Activated naive CD8-positive, alpha-beta T cell treated with anti-CD3 and anti-CD28 coated beads for 36 hours (primary cell): ENCODE results near the gene CHTF18. TPM values are rescaled to one million over a fixed set of nuclear protein-coding genes. Genes with fewer than 3 reads are reported as not detected.

Experiments used
- DNase-seq: peaks from one replicate; pipeline ENCODE4 v3.0.0; 2021
- H3K27ac Mint-ChIP-seq: one replicate; pipeline ENCODE4 v1.8.0; 2022; ENCODE audit warnings: mild to moderate bottlenecking, moderate library complexity, mixed read lengths
- H3K27me3 Mint-ChIP-seq: one replicate; pipeline ENCODE4 v1.8.0; 2022; ENCODE audit warnings: mild to moderate bottlenecking, mixed read lengths
- H3K36me3 Mint-ChIP-seq: one replicate; pipeline ENCODE4 v1.8.0; 2021; ENCODE audit warnings: mild to moderate bottlenecking, mixed read lengths
- H3K4me1 Mint-ChIP-seq: one replicate; pipeline ENCODE4 v1.8.0; 2021; ENCODE audit warnings: mixed read lengths
- H3K4me3 Mint-ChIP-seq: one replicate; pipeline ENCODE4 v1.8.0; 2022; ENCODE audit warnings: mild to moderate bottlenecking, moderate library complexity, mixed read lengths
- H3K9me3 Mint-ChIP-seq: one replicate; pipeline ENCODE4 v1.8.0; 2022; ENCODE audit warnings: mixed read lengths
- total RNA-seq, 2 experiments: library from RNA; stranded (reverse); gene quantifications; one replicate each; pipeline ENCODE4 v1.2.3, GENCODE V29; 2021

The CHTF18 gene
- total RNA-seq, 2 experiments from 2014 or later, result 98.3 to 100 TPM

GRCh38 chr16:778909-779527 is 9.4 kb upstream of the CHTF18 start:
- Mint-ChIP-seq H3K4me1 (no peaks in the 10 kb centered on the region), H3K27me3 (peaks cover 17% of the 10 kb centered on the region), H3K9me3 (no peaks in the 10 kb centered on the region), H3K27ac (no peak overlapping the region), H3K4me3 (no peak overlapping the region), H3K36me3 (no peaks in the 10 kb centered on the region)
- DNase-seq, result no peak

DNA sequence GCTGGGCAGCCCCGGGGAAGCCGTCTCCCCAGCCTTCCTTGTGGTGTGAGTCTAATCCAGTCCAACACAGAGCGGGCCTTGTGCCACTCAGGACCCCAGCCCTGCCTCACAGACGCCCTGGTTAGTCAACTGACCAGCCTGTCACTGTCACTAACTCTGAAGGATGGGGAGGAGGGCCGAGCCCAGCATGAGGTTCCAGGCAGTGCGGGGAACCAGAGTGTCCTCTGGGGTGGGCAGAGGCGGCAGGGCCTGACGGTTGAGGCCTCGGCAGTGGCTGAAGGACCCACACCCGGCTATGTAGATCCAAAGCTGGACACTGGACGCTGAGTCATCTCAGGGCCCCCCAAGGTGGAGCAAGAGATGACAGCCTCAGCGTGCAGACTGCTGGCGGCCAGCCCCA is 8.9 kb upstream of the CHTF18 start:
- Mint-ChIP-seq H3K27me3 (peaks cover 17% of the 10 kb centered on the region), H3K4me3 (no peak overlapping the region), H3K36me3 (no peaks in the 10 kb centered on the region), H3K4me1 (no peaks in the 10 kb centered on the region), H3K27ac (no peak overlapping the region), H3K9me3 (no peaks in the 10 kb centered on the region)
- DNase-seq, result no peak

DNA sequence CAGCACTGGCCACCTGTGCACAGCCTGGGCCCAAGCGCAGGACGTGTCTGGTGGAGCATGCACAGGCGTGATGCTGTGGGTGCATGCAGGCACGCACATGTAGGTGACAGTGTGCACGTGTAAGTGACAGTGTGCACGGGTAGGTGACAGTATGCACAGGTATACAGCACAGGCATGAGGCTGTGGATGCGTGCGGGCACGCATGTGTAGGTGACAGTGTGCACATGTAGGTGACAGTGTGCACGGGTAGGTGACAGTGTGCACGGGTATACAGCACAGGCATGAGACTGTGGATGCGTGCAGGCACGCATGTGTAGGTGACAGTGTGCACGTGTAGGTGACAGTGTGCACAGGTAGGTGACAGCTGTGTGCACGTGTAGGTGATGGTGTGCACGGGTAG is 8.1 kb upstream of the CHTF18 start:
- peaks cover 17% of the 10 kb centered on the region for H3K27me3 Mint-ChIP-seq
- H3K4me3 Mint-ChIP-seq, result no peak overlapping the region
- no peaks in the 10 kb centered on the region for H3K36me3 Mint-ChIP-seq
- DNase-seq, result no peak
- H3K4me1 Mint-ChIP-seq, result peaks cover 2% of the 10 kb centered on the region
- H3K9me3 Mint-ChIP-seq, result no peaks in the 10 kb centered on the region
- no peak overlapping the region for H3K27ac Mint-ChIP-seq

- Mint-ChIP-seq H3K27me3 (peaks cover 17% of the 10 kb centered on the region), H3K36me3 (peaks cover 2% of the 10 kb centered on the region), H3K4me1 (peaks cover 2% of the 10 kb centered on the region), H3K9me3 (no peaks in the 10 kb centered on the region), H3K4me3 (no peak overlapping the region), H3K27ac (no peak overlapping the region)
- no peak for DNase-seq
Observed at GRCh38 chr16:781346-782010, 6.9 kb upstream of the CHTF18 start.

DNA sequence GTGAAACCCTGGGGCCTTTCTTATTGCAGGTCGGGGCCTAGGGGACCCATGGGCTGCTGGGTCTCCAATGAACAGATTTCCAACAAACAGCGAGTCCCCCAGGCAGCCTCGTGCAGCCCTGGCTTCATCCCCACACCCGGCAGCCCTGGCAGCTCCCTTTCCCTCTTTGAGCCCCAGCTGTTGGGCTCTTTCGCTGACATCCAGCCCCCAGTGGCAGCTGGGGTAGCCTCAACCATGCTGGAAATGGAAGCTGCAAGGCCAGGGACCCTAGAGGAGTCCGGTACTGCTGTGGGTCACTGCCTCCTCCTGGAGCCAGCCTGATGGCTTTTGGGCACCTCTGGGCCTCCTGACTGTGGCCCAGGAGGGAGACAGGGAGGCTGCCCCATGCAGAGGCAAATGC is 6.2 kb upstream of the CHTF18 start:
- Mint-ChIP-seq H3K27ac (no peak overlapping the region), H3K27me3 (peaks cover 10% of the 10 kb centered on the region), H3K36me3 (peaks cover 2% of the 10 kb centered on the region), H3K4me3 (no peak overlapping the region), H3K4me1 (peaks cover 4% of the 10 kb centered on the region), H3K9me3 (no peaks in the 10 kb centered on the region)
- no peak for DNase-seq

- Mint-ChIP-seq H3K27ac (no peak overlapping the region), H3K36me3 (peaks cover 2% of the 10 kb centered on the region), H3K27me3 (peaks cover 6% of the 10 kb centered on the region), H3K4me3 (no peak overlapping the region), H3K9me3 (no peaks in the 10 kb centered on the region), H3K4me1 (peaks cover 4% of the 10 kb centered on the region)
- no peak for DNase-seq
Observed at GRCh38 chr16:782766-783403, 5.5 kb upstream of the CHTF18 start.

GRCh38 chr16:783404-784161 is 4.8 kb upstream of the CHTF18 start:
- Mint-ChIP-seq H3K4me3 (no peak overlapping the region), H3K4me1 (peaks cover 4% of the 10 kb centered on the region), H3K27ac (no peak overlapping the region), H3K9me3 (no peaks in the 10 kb centered on the region), H3K36me3 (peaks cover 2% of the 10 kb centered on the region), H3K27me3 (peaks cover 4% of the 10 kb centered on the region)
- DNase-seq, result no peak

DNA sequence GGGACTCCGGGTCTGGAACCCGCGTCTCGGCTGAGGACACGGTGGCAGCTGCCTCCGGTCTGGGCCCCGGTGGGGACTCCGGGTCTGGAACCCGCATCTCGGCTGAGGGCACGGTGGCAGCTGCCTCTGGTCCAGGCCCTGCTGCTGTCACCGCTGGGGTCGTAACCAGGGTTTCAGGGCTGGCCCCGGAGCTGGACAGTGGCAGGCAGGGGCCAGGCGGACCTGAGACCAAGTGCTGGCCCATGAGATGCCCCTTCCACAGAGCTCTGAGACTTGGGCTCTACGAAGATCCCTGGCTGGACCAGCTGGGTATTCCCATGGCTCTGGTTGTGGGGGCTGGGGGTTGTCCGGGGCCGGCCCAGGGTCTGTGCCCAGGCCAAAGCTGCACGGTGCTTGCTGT is 4.0 kb upstream of the CHTF18 start:
- no peak for DNase-seq
- H3K4me3 Mint-ChIP-seq, result no peak overlapping the region
- peaks cover 4% of the 10 kb centered on the region for H3K4me1 Mint-ChIP-seq
- H3K36me3 Mint-ChIP-seq, result peaks cover 2% of the 10 kb centered on the region
- H3K27ac Mint-ChIP-seq, result no peak overlapping the region
- H3K9me3 Mint-ChIP-seq, result no peaks in the 10 kb centered on the region
- H3K27me3 Mint-ChIP-seq, result peaks cover 4% of the 10 kb centered on the region

DNA sequence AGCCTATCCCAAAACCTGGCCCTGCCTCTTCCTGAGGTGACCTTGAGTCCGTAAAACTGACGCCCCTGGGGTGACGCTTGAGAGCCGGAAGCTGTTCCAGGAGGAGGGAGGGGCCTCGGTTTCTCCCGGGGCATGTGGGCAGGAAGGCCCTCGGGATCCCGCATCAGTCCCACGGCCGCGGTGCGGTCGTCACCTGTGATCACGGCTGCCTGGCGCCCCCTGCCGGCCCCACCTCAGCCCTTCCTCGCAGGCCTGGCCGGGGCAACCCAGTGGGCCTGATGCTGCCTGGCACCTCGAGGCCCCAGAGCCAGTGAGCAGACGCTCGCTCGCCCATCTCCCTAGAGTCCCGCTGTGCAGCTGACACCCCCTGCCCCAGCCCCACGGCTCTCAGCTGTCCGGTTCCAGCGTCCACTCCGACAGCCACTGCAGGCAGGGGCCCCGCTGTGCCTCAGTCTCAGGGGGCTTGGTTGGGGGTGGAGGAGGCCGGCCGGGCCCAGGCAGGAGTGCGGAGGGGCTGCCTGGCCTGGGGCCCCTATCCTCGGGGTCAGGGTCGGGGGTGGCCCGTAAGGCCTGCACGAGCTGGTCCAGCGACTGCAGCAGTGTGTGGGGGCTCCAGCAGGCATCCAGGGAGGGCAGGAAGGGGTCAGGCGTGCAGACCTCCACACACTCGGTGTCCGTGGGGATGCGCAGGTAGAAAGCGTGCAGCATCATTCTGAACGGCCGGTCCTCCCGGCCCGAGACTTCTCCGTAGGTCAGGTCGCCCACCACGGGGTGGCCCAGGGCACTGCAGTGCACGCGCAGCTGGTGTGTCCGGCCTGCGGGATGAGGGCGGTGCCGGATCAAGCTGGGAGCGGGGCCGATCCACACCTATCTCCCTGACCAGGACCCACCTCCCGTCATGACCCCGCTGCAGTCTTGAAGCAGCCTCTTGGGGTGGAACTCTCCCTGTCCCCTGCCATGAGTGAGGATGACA is 2.6 kb upstream of the CHTF18 start:
- H3K36me3 Mint-ChIP-seq, result peaks cover 2% of the 10 kb centered on the region
- peaks cover 4% of the 10 kb centered on the region for H3K4me1 Mint-ChIP-seq
- H3K27me3 Mint-ChIP-seq, result no peaks in the 10 kb centered on the region
- H3K4me3 Mint-ChIP-seq, result peak overlapping the region; percentile 89
- peak; percentile 78 for DNase-seq
- H3K27ac Mint-ChIP-seq, result no peak overlapping the region
- no peaks in the 10 kb centered on the region for H3K9me3 Mint-ChIP-seq

DNA sequence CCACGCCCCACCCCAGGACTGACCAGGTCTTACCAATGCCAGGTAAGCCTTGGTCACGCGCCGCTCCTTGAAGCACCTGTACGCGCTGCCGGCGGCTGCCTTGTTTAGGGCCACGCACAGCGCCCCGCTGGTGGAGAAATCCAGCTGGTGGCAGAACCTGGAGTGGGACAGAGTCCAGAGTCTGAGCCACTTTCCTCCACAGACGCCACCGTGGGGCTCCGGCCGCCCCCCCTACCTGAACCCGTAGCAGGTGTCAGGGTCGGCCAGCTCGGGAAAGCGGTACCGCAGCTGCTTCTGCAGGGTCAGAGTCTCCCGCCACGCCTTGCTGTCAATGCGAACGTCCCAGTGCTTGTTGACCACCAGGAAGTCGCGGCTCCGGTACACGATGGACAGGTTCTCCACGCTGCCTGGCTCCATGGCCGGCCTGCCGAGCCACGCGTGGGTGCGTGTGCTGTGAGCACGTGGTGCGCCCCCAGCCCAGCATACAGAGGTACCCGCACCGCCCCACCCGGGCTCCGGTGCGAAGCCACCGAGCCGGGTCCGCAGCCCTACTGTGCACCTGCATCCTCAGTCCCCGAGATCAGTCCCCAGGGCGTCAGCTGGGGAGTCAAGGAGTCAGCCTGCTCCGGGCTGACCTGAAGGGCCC is 976 bp upstream of the CHTF18 start:
- Mint-ChIP-seq H3K9me3 (no peaks in the 10 kb centered on the region), H3K4me3 (peak overlapping the region; percentile 89), H3K36me3 (peaks cover 8% of the 10 kb centered on the region), H3K27ac (peak overlapping the region; percentile 79), H3K27me3 (no peaks in the 10 kb centered on the region), H3K4me1 (peaks cover 4% of the 10 kb centered on the region)
- no peak for DNase-seq

GRCh38 chr16:787978-788398 is 432 bp upstream of the CHTF18 start, which contains the start of gene RPUSD1:
Gene RPUSD1, minus strand, starts transcription at chr16:788381. Its CDS starts 644 bp downstream, at chr16:787737.
- Mint-ChIP-seq H3K36me3 (peaks cover 8% of the 10 kb centered on the region), H3K27ac (peak within 1 kb of the TSS; percentile 79), H3K9me3 (no peaks in the 10 kb centered on the region), H3K27me3 (no peaks in the 10 kb centered on the region), H3K4me3 (peak within 1 kb of the TSS; percentile 89), H3K4me1 (peaks cover 4% of the 10 kb centered on the region)
- no peak for DNase-seq

GRCh38 chr16:789191-789850 is 901 bp downstream of the CHTF18 start:
- Mint-ChIP-seq H3K4me3 (peak overlapping the region; percentile 81), H3K27ac (no peak overlapping the region), H3K9me3 (no peaks in the 10 kb centered on the region), H3K36me3 (peaks cover 8% of the 10 kb centered on the region), H3K4me1 (peaks cover 4% of the 10 kb centered on the region), H3K27me3 (no peaks in the 10 kb centered on the region)
- no peak for DNase-seq

- no peak overlapping the region for H3K27ac Mint-ChIP-seq
Observed at GRCh38 chr16:790086-790485, 1.7 kb downstream of the CHTF18 start.

More at GRCh38 chr16:790086-790485, 1.7 kb downstream of the CHTF18 start:
- Mint-ChIP-seq H3K4me3 (peak overlapping the region; percentile 70), H3K4me1 (peaks cover 3% of the 10 kb centered on the region), H3K36me3 (peaks cover 8% of the 10 kb centered on the region), H3K27me3 (no peaks in the 10 kb centered on the region), H3K9me3 (no peaks in the 10 kb centered on the region)
- DNase-seq, result no peak
